HepG2 (cell line): ENCODE data around the gene SPTSSB.
A peak's percentile ranks its signal among the peaks of the same experiment; 100 is the strongest.

Source experiments
- CREM ChIP-seq, 2 experiments: sonication (generic) in 1 of 2; formaldehyde crosslinking in 1 of 2; IDR thresholded peaks; 2 replicates each; pipeline versions ENCODE4 v1.4.0 to v1.6.1; 2016 to 2020; ENCODE audit warnings: antibody characterized with exemption in 1 of 2, mild to moderate bottlenecking in 1 of 2, missing genetic modification reagents in 1 of 2
- CTCF ChIP-seq: sonication (generic); formaldehyde crosslinking; IDR thresholded peaks from 2 replicates; pipeline ENCODE4 v1.5.0; 2020; ENCODE audit warnings: mild to moderate bottlenecking, missing genetic modification reagents, moderate library complexity
- MTF1 ChIP-seq: sonication (generic); formaldehyde crosslinking; IDR thresholded peaks from 2 replicates; pipeline ENCODE4 v1.5.0; 2020; ENCODE audit warnings: missing genetic modification reagents
- TCF12 ChIP-seq, 2 experiments: fragments of 450-650 bp in 1 of 2; sonication (generic) in 1 of 2; formaldehyde crosslinking in 1 of 2; IDR thresholded peaks; 2 replicates each; pipeline versions ENCODE4 v1.6.1 to v1.8.0; 2017 to 2022; ENCODE audit warnings: antibody characterized with exemption in 1 of 2, mild to moderate bottlenecking in 1 of 2, missing genetic modification reagents in 1 of 2, moderate library complexity in 1 of 2
- ZMYM3 ChIP-seq: sonication (generic); formaldehyde crosslinking; IDR thresholded peaks from 2 replicates; pipeline ENCODE4 v1.5.1; 2020; ENCODE audit warnings: mild to moderate bottlenecking, missing genetic modification reagents

DNA sequence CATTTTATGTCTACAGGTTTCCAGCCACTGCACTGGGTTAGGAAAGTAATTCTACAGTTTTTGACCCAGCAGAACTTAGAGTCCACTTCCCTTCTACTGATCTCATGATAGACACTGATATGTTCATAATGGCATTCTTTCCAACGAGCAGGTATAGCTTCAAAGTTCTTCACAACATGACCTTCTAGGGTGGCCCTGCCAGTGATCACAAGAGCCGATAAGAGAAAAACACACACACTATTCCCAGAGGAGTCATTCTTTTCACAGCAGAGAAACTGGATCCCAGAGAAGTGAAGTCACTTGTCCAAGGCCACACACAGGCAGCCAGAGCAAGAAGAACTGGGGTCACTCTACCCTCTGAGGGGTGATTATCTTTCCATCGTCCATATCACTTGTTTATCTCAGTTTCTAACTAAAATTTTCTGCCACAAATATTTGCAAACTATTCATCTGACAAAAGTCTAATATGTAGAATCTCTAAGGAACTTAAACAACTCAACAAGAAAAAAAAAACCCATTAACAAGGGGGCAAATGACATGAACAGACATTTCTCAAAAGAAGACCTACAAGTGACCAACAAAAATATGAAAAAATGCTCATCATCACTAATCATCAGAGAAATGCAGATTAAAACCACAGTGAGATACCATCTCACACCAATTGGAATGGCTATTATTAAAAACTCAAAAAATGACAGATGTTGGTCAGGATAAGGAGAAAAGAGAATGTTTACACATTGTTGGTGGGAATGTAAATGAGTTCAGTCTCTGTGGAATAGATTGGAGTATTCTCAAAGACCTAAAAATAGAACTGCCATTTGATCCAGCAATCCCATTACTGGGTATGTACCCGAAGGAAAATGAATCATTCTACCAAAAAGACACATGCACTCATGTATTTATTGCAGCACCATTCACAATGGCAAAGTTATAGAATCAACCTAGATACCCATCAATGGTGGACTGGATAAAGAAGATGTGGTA, 31.5 kb downstream of the SPTSSB start:
- peak; percentile 51; the same call in 1 of the 2 replicates for TF ChIP-seq ZMYM3 (CRISPR knock-in tag)
- peak; percentile 56 for TF ChIP-seq CREM (IDR thresholded peaks at IDR 0.05)
- TF ChIP-seq CREM (CRISPR knock-in tag; IDR thresholded peaks at IDR 0.05) = no peak
- no peak for TF ChIP-seq MTF1
- TF ChIP-seq TCF12 (IDR thresholded peaks at IDR 0.05) = no peak
- TF ChIP-seq TCF12 (CRISPR knock-in tag; IDR thresholded peaks at IDR 0.05) = no peak
- no peak for TF ChIP-seq CTCF (CRISPR knock-in tag)
